ENCODE data around the gene ELAVL3. TPM values are rescaled to one million over a fixed set of nuclear protein-coding genes. Genes with fewer than 3 reads are reported as not detected.

The ELAVL3 gene
- total and polyA plus RNA-seq, 2 of the 8 experiments (the other 6 are each of a cell fraction or from before 2014, with no cell fraction given): 0.80 to 1.0 TPM

GRCh38 chr19:11481534-11482383 lies 913 bp upstream of the ELAVL3 start (continued):
- TF ChIP-seq FOSL1 (IDR thresholded peaks at IDR 0.05; ENCODE audit: insufficient read depth, low read depth, low read length) (no peak), SRF (IDR thresholded peaks at IDR 0.05; ENCODE audit: low read depth, low read length) (no peak), SP2 (IDR thresholded peaks at IDR 0.05; ENCODE audit: low read length) (no peak), TBP (IDR thresholded peaks at IDR 0.05; ENCODE audit: low read depth, low read length) (0 out of 2 replicates have a peak, but pooled peaks have one; percentile 25), JUND (IDR thresholded peaks at IDR 0.05; ENCODE audit: low read length) (no peak), SUZ12 (IDR thresholded peaks at IDR 0.05; ENCODE audit: low read length) (no peak; the same call in 1 of the 2 replicates), POLR2A (IDR thresholded peaks at IDR 0.05; ENCODE audit: control extremely low read depth in 1 of 2, low read depth in 2 of 2, low read length in 2 of 2) (peak in 1 of 2 experiments; percentile 26; a peak in 1 of 3 replicates), ATF2 (IDR thresholded peaks at IDR 0.05; ENCODE audit: low read length) (no peak), TCF12 (IDR thresholded peaks at IDR 0.05; ENCODE audit: low read depth, low read length) (no peak), RBBP5 (IDR thresholded peaks at IDR 0.05; ENCODE audit: borderline replicate concordance, low read depth, low read length) (no peak), EP300 (IDR thresholded peaks at IDR 0.05; ENCODE audit: borderline replicate concordance in 1 of 2, low read depth in 2 of 2, low read length in 2 of 2) (no peak), YY1 (IDR thresholded peaks at IDR 0.05; ENCODE audit: low read depth, low read length) (no peak), HDAC6 (IDR thresholded peaks at IDR 0.05; ENCODE audit: low read depth, low read length) (no peak), BRCA1 (IDR thresholded peaks at IDR 0.05; ENCODE audit: low read depth, low read length) (no peak), TAF1 (IDR thresholded peaks at IDR 0.05; ENCODE audit: low read depth, low read length) (no peak), CTBP2 (IDR thresholded peaks at IDR 0.05; ENCODE audit: borderline replicate concordance, insufficient read depth, insufficient read length, low read length) (no peak), NANOG (IDR thresholded peaks at IDR 0.05; ENCODE audit: insufficient read depth, low read depth, low read length, poor library complexity, severe bottlenecking) (no peak), RXRA (IDR thresholded peaks at IDR 0.05; ENCODE audit: insufficient read depth, low read depth, low read length) (no peak), KDM5A (IDR thresholded peaks at IDR 0.05; ENCODE audit: low read length) (no peak)
